A549 (cell line): ENCODE results near the gene CNTNAP2. TPM values are rescaled to one million over a fixed set of nuclear protein-coding genes. Genes with fewer than 3 reads are reported as not detected.

Source experiments
- ATAC-seq, 2 experiments: fragments of 200-7000 bp in 1 of 2; fragments of >200 bp in 1 of 2; cut with Nextera tagmentation in 1 of 2; cut with Tn5 transposase in 1 of 2; 3 replicates each; pipeline versions ENCODE4 v1.8.0 to v1.9.1; 2018 to 2020; ENCODE audit warnings: mild to moderate bottlenecking in 1 of 2, moderate library complexity in 1 of 2
- CTCF ChIA-PET: fragments of 300-600 bp; sonication (Branson Sonifier 250); formaldehyde crosslinking; extraction: SDS; loops from one replicate; lab custom pipeline; 2021; ENCODE audit warnings: antibody characterized with exemption, inconsistent platforms; lab: Yijun Ruan, JAX
- POLR2A ChIA-PET: fragments of 350-600 bp; formaldehyde crosslinking; extraction: SDS; loops from one replicate; lab custom pipeline; 2021; ENCODE audit warnings: antibody characterized with exemption, inconsistent platforms; lab: Yijun Ruan, JAX
- DNase-seq, 2 experiments: peaks; one replicate each; pipeline versions ENCODE4 v3.0.0 to v3.0.0-alpha.2; 2011 to 2016; ENCODE audit warnings: low read depth in 1 of 2, low spot score in 1 of 2
- FAIRE-seq: peaks from 2 replicates; lab custom pipeline; 2011; peaks lifted over from hg19 to GRCh38; lab: Jason Lieb, UNC
- H3K27ac ChIP-seq, 2 experiments: fragments of >200 bp; sonication (Bioruptor Twin); formaldehyde crosslinking; 3 replicates each; pipeline ENCODE4 v1.5.1; 2016 to 2017
- H3K4me1 ChIP-seq: fragments of >200 bp; sonication (Bioruptor Twin); formaldehyde crosslinking; 3 replicates; pipeline ENCODE4 v1.6.1; 2016
- H3K4me2 ChIP-seq: fragments of >200 bp; sonication (Bioruptor Twin); formaldehyde crosslinking; 3 replicates; pipeline ENCODE4 v1.6.1; 2016
- H3K4me3 ChIP-seq: fragments of >200 bp; sonication (Bioruptor Twin); formaldehyde crosslinking; 3 replicates; pipeline ENCODE4 v1.5.1; 2016
- H3K9me3 ChIP-seq: fragments of >200 bp; sonication (Bioruptor Twin); formaldehyde crosslinking; 3 replicates; pipeline ENCODE4 v1.6.1; 2016
- CBX8 ChIP-seq: fragments of 200-600 bp; sonication (generic); IDR thresholded peaks from 2 replicates; pipeline ENCODE4 v1.6.1; 2016
- CEBPB ChIP-seq, 2 experiments: fragments of >200 bp in 1 of 2; sonication (Bioruptor Twin) in 1 of 2; formaldehyde crosslinking in 1 of 2; IDR thresholded peaks; 2 replicates each; pipeline ENCODE4 v1.6.1; 2012 to 2016
- CHD4 ChIP-seq: fragments of 200-600 bp; sonication (generic); IDR thresholded peaks from 2 replicates; pipeline ENCODE4 v1.6.1; 2016; ENCODE audit warnings: antibody characterized with exemption, mild to moderate bottlenecking, borderline replicate concordance
- EHF ChIP-seq: fragments of 250-450 bp; sonication (Bioruptor Pico); IDR thresholded peaks from 2 replicates; pipeline ENCODE4 v1.5.0; 2020; ENCODE audit warnings: mild to moderate bottlenecking
- EP300 ChIP-seq, 2 experiments: fragments of >200 bp; sonication (Bioruptor Twin); formaldehyde crosslinking; IDR thresholded peaks; 2 replicates in 1 of 2; 3 replicates in 1 of 2; pipeline ENCODE4 v1.6.1; 2016 to 2017
- ESRRA ChIP-seq: fragments of 150-350 bp; IDR thresholded peaks from 2 replicates; pipeline ENCODE4 v1.6.1; 2014; ENCODE audit warnings: mild to moderate bottlenecking, low read length, borderline replicate concordance
- HDAC2 ChIP-seq: fragments of 200-600 bp; sonication (generic); IDR thresholded peaks from 2 replicates; pipeline ENCODE4 v1.6.1; 2016
- HOXA7 ChIP-seq: fragments of 250-450 bp; sonication (Bioruptor Pico); IDR thresholded peaks from 2 replicates; pipeline ENCODE4 v1.5.0; 2020; ENCODE audit warnings: mild to moderate bottlenecking, moderate library complexity
- HOXB5 ChIP-seq: fragments of 250-450 bp; sonication (Bioruptor Pico); IDR thresholded peaks from 2 replicates; pipeline ENCODE4 v1.5.0; 2020; ENCODE audit warnings: mild to moderate bottlenecking, moderate library complexity
- JUN ChIP-seq, 2 experiments: fragments of >200 bp; sonication (Bioruptor Twin); formaldehyde crosslinking; IDR thresholded peaks; 2 replicates in 1 of 2; 3 replicates in 1 of 2; pipeline ENCODE4 v1.6.1; 2016 to 2017
- JUNB ChIP-seq: fragments of >200 bp; sonication (Bioruptor Twin); formaldehyde crosslinking; IDR thresholded peaks from 2 replicates; pipeline ENCODE4 v1.6.1; 2016
- KDM1A ChIP-seq: fragments of 200-600 bp; sonication (generic); IDR thresholded peaks from 2 replicates; pipeline ENCODE4 v1.6.1; 2016; ENCODE audit warnings: low read depth, mild to moderate bottlenecking
- MAZ ChIP-seq: fragments of 150-350 bp; IDR thresholded peaks from 2 replicates; pipeline ENCODE4 v1.6.1; 2014; ENCODE audit warnings: antibody characterized with exemption, low read depth, low read length, borderline replicate concordance
- NPAS2 ChIP-seq: fragments of 250-450 bp; sonication (Bioruptor Pico); IDR thresholded peaks from 2 replicates; pipeline ENCODE4 v1.8.0; 2022; ENCODE audit warnings: mild to moderate bottlenecking, moderate library complexity, borderline replicate concordance
- PHF8 ChIP-seq: fragments of 200-600 bp; sonication (generic); IDR thresholded peaks from 2 replicates; pipeline ENCODE4 v1.6.1; 2016; ENCODE audit warnings: low read depth, mild to moderate bottlenecking, antibody characterized with exemption, moderate library complexity, borderline replicate concordance
- POLR2AphosphoS2 ChIP-seq: conservative IDR thresholded peaks from 2 replicates; pipeline ENCODE4 v1.6.1; 2012; ENCODE audit warnings: low read length, improper control_type of control experiment, inconsistent platforms
- RAD21 ChIP-seq, 2 experiments: fragments of >200 bp in 1 of 2; sonication (Bioruptor Twin) in 1 of 2; formaldehyde crosslinking in 1 of 2; IDR thresholded peaks in 1 of 2; conservative IDR thresholded peaks in 1 of 2; 2 replicates in 1 of 2; 3 replicates in 1 of 2; pipeline ENCODE4 v1.6.1; 2012 to 2018; ENCODE audit warnings: inconsistent platforms in 1 of 2
- RNF2 ChIP-seq: fragments of 200-600 bp; sonication (generic); IDR thresholded peaks from 2 replicates; pipeline ENCODE4 v1.6.1; 2016; ENCODE audit warnings: low read depth, mild to moderate bottlenecking, antibody characterized with exemption, moderate library complexity, borderline replicate concordance
- TP53 ChIP-seq: fragments of 250-450 bp; sonication (Bioruptor Pico); IDR thresholded peaks from 2 replicates; pipeline ENCODE4 v1.5.0; 2021; ENCODE audit warnings: mild to moderate bottlenecking, moderate library complexity
- ZFP36 ChIP-seq: fragments of 450-650 bp; IDR thresholded peaks from 2 replicates; pipeline ENCODE4 v1.6.1; 2014; ENCODE audit warnings: borderline replicate concordance; ENCODE audit not compliant: partially characterized antibody
- ZNF302 ChIP-seq: fragments of 250-450 bp; sonication (Bioruptor Pico); IDR thresholded peaks from 2 replicates; pipeline ENCODE4 v1.9.0; 2021; ENCODE audit warnings: inconsistent platforms, mild to moderate bottlenecking, moderate library complexity
- ZSCAN20 ChIP-seq: fragments of 250-450 bp; sonication (Bioruptor Pico); IDR thresholded peaks from 2 replicates; pipeline ENCODE4 v1.8.0; 2022; ENCODE audit warnings: mild to moderate bottlenecking, moderate library complexity
- WGBS: methylation state at CpG from one replicate; pipeline ENCODE4 v1.1.6; 2017; ENCODE audit errors: missing lambda C conversion rate; 5-methylcytosine and 5-hydroxymethylcytosine counted together
- polyA plus RNA-seq, 4 experiments: library from polyadenylated mRNA; depleted of rRNA in 3 of 4; stranded (reverse); fragments of >200 nt; fragmentation: RNase III in 1 of 4; extraction: RNeasy Plus Mini Kit Qiagen cat#74134 plus additional on column Dnase treatment in 1 of 4; gene quantifications; 2 replicates in 3 of 4; 3 replicates in 1 of 4; pipeline ENCODE4 v1.2.3, GENCODE V29; 2011 to 2017
- TF ChIP-seq, protein P1 (sequence below): fragments of >200 bp; sonication (Bioruptor Twin); formaldehyde crosslinking; IDR thresholded peaks from 2 replicates; pipeline ENCODE4 v1.6.1; 2016
- TF ChIP-seq, protein P2 (sequence below): fragments of 150-350 bp; IDR thresholded peaks from 2 replicates; pipeline ENCODE4 v1.6.1; 2014; ENCODE audit warnings: low read depth, mild to moderate bottlenecking, low read length
- TF ChIP-seq, protein P3 (sequence below): IDR thresholded peaks from 2 replicates; pipeline ENCODE4 v1.6.1; 2012
- TF ChIP-seq, protein P4 (sequence below): IDR thresholded peaks from 2 replicates; pipeline ENCODE4 v1.6.1; 2012; ENCODE audit warnings: low read depth, borderline replicate concordance
- TF ChIP-seq, protein P5 (sequence below): fragments of 200-600 bp; sonication (generic); IDR thresholded peaks from 2 replicates; pipeline ENCODE4 v1.6.1; 2016; ENCODE audit warnings: antibody characterized with exemption, mild to moderate bottlenecking, moderate library complexity
- TF ChIP-seq, protein P6 (sequence below): fragments of 450-650 bp; IDR thresholded peaks from 2 replicates; pipeline ENCODE4 v1.6.1; 2014; ENCODE audit warnings: antibody characterized with exemption

CNTNAP2 gene
- polyA plus RNA-seq, 2 of the 4 experiments (the other 2 are of a cell fraction): 0.05 to 0.13 TPM

DNA sequence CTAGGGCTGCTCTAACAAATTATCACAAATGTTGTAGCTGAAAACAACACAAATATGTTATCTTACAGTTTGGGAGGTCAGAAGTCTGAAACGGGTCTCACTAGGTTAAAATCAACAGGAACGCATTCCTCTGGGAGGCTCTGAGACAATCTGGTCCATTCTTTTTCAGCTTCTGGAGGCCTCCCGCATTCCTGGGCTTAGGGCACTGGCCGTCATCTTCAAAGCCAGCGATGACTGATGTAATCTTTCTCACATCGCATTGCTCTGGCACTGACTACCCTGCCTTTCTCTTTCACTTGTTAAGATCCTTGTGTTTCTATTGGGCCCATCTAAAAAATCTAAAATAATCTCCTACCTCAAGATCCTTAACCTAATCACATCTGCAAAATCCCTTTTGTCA is 1402.5 kb downstream of the CNTNAP2 start:
- WGBS: 65% methylated on average over 6 of the region's 6 CpGs
- no peak for ATAC-seq
- Histone ChIP-seq H3K4me2 (no peak overlapping the region), H3K27ac (no peak overlapping the region), H3K4me1 (no peaks in the 10 kb centered on the region), H3K4me3 (no peak overlapping the region), H3K9me3 (peaks cover 6% of the 10 kb centered on the region; the same call in 1 of the 3 replicates)
- TF ChIP-seq RAD21 (conservative IDR thresholded peaks at IDR 0.05 in 1 of 2, IDR thresholded peaks at IDR 0.05 in 1 of 2) (no peak), EHF (CRISPR knock-in tag) (no peak), ZFP36 (no peak), HDAC2 (no peak), NPAS2 (CRISPR knock-in tag) (no peak), RNF2 (no peak), JUNB (no peak), POLR2AphosphoS2 (no peak), MAZ (no peak), CHD4 (no peak), CBX8 (no peak), ZNF302 (CRISPR knock-in tag) (no peak), TP53 (CRISPR knock-in tag) (no peak), PHF8 (no peak), EP300 (IDR thresholded peaks at IDR 0.05) (no peak), HOXB5 (CRISPR knock-in tag) (no peak)
- TF ChIP-seq, protein P1, sequence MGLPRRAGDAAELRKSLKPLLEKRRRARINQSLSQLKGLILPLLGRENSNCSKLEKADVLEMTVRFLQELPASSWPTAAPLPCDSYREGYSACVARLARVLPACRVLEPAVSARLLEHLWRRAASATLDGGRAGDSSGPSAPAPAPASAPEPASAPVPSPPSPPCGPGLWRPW: no peak
- TF ChIP-seq, protein P2, sequence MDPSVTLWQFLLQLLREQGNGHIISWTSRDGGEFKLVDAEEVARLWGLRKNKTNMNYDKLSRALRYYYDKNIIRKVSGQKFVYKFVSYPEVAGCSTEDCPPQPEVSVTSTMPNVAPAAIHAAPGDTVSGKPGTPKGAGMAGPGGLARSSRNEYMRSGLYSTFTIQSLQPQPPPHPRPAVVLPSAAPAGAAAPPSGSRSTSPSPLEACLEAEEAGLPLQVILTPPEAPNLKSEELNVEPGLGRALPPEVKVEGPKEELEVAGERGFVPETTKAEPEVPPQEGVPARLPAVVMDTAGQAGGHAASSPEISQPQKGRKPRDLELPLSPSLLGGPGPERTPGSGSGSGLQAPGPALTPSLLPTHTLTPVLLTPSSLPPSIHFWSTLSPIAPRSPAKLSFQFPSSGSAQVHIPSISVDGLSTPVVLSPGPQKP: no peak
- TF ChIP-seq, protein P3, sequence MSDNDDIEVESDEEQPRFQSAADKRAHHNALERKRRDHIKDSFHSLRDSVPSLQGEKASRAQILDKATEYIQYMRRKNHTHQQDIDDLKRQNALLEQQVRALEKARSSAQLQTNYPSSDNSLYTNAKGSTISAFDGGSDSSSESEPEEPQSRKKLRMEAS: no peak
- no peak for DNase-seq
- no peak for FAIRE-seq
- CTCF ChIA-PET: no interaction called here
- POLR2A ChIA-PET: no interaction called here

DNA sequence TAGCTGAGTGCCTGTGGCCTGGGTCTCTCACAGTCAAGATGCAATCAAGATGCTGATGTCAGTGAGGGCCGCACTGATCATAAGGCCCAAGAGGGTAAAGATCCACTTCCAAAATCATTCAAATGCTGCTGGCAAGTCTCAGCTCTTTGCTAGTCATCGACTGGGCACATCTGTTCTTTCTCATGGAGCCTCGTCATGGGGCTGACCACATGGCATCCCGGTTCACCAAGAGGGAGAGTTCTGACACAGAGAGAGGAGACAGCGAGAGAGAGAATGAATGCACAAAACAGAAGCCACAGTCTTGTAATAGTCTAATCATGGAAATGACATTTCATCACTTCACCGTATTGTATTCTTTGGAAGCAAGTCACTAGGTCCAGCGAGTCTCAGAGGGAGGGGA is 1406.5 kb downstream of the CNTNAP2 start:
- 32% methylated on average over 7 of the region's 7 CpGs for WGBS
- Histone ChIP-seq H3K4me1 (no peaks in the 10 kb centered on the region), H3K9me3 (peaks cover 3% of the 10 kb centered on the region; the same call in 1 of the 3 replicates), H3K4me3 (no peak overlapping the region), H3K27ac (no peak overlapping the region), H3K4me2 (no peak overlapping the region)
- POLR2A ChIA-PET: no interaction called here
- DNase-seq (no peak), ATAC-seq (no peak), FAIRE-seq (no peak)
- TF ChIP-seq, protein P4, sequence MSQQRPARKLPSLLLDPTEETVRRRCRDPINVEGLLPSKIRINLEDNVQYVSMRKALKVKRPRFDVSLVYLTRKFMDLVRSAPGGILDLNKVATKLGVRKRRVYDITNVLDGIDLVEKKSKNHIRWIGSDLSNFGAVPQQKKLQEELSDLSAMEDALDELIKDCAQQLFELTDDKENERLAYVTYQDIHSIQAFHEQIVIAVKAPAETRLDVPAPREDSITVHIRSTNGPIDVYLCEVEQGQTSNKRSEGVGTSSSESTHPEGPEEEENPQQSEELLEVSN: no peak
- no peak for TF ChIP-seq JUN (IDR thresholded peaks at IDR 0.05)
- no peak for TF ChIP-seq CEBPB (IDR thresholded peaks at IDR 0.05)
- no peak for TF ChIP-seq EHF (CRISPR knock-in tag)
- no peak for TF ChIP-seq EP300 (IDR thresholded peaks at IDR 0.05)
- no peak for TF ChIP-seq KDM1A
- no peak for TF ChIP-seq ZSCAN20 (CRISPR knock-in tag)
- no peak for TF ChIP-seq HOXA7 (CRISPR knock-in tag)
- TF ChIP-seq ESRRA: no peak
- TF ChIP-seq, protein P5, sequence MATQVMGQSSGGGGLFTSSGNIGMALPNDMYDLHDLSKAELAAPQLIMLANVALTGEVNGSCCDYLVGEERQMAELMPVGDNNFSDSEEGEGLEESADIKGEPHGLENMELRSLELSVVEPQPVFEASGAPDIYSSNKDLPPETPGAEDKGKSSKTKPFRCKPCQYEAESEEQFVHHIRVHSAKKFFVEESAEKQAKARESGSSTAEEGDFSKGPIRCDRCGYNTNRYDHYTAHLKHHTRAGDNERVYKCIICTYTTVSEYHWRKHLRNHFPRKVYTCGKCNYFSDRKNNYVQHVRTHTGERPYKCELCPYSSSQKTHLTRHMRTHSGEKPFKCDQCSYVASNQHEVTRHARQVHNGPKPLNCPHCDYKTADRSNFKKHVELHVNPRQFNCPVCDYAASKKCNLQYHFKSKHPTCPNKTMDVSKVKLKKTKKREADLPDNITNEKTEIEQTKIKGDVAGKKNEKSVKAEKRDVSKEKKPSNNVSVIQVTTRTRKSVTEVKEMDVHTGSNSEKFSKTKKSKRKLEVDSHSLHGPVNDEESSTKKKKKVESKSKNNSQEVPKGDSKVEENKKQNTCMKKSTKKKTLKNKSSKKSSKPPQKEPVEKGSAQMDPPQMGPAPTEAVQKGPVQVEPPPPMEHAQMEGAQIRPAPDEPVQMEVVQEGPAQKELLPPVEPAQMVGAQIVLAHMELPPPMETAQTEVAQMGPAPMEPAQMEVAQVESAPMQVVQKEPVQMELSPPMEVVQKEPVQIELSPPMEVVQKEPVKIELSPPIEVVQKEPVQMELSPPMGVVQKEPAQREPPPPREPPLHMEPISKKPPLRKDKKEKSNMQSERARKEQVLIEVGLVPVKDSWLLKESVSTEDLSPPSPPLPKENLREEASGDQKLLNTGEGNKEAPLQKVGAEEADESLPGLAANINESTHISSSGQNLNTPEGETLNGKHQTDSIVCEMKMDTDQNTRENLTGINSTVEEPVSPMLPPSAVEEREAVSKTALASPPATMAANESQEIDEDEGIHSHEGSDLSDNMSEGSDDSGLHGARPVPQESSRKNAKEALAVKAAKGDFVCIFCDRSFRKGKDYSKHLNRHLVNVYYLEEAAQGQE: no peak
- no peak for TF ChIP-seq HOXB5 (CRISPR knock-in tag)
- no peak for TF ChIP-seq ZFP36
- TF ChIP-seq, protein P6, sequence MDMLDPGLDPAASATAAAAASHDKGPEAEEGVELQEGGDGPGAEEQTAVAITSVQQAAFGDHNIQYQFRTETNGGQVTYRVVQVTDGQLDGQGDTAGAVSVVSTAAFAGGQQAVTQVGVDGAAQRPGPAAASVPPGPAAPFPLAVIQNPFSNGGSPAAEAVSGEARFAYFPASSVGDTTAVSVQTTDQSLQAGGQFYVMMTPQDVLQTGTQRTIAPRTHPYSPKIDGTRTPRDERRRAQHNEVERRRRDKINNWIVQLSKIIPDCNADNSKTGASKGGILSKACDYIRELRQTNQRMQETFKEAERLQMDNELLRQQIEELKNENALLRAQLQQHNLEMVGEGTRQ: no peak
- TF ChIP-seq RAD21 (conservative IDR thresholded peaks at IDR 0.05 in 1 of 2, IDR thresholded peaks at IDR 0.05 in 1 of 2): no peak
- TF ChIP-seq PHF8: no peak
- CTCF ChIA-PET: no interaction called here
